Lung (tissue), 16 donors: Measurements from ENCODE around the gene PRAC1. TPM values are rescaled to one million over a fixed set of nuclear protein-coding genes. Genes with fewer than 3 reads are reported as not detected.

Experiments used
- ATAC-seq: fragments of 200-7000 bp; cut with Tn5 transposase; one replicate; pipeline ENCODE4 v1.9.1; 2020; ENCODE audit warnings: moderate number of reproducible peaks; ENCODE audit not compliant: insufficient read depth, low FRiP score
- DNase-seq, 3 donors: peaks; one replicate each; pipeline ENCODE4 v3.0.0-alpha.2; 2013 to 2017
- H3K27ac ChIP-seq, 2 donors: one replicate each; pipeline ENCODE4 v1.5.1; 2013; ENCODE audit warnings: mild to moderate bottlenecking in 2 of 2, moderate library complexity in 2 of 2, control low read depth in 1 of 2, inconsistent platforms in 1 of 2, low read depth in 1 of 2, low read length in 1 of 2
- H3K27me3 ChIP-seq, 3 donors: one replicate each; pipeline ENCODE4 v1.5.1; 2013; ENCODE audit warnings: low read length in 2 of 3; ENCODE audit not compliant: control insufficient read depth in 3 of 3, insufficient read depth in 3 of 3
- H3K36me3 ChIP-seq, 4 donors: one replicate each; pipeline ENCODE4 v1.5.1; 2013; ENCODE audit warnings: low read length in 4 of 4, mild to moderate bottlenecking in 1 of 4, moderate library complexity in 1 of 4; ENCODE audit not compliant: control insufficient read depth in 4 of 4, insufficient read depth in 4 of 4
- H3K4me1 ChIP-seq, 5 donors: one replicate each; pipeline ENCODE4 v1.5.1; 2013; ENCODE audit warnings: low read length in 5 of 5, mild to moderate bottlenecking in 2 of 5, moderate library complexity in 1 of 5; ENCODE audit not compliant: control insufficient read depth in 5 of 5, insufficient read depth in 5 of 5
- H3K4me3 ChIP-seq: one replicate; pipeline ENCODE4 v1.5.1; 2013; ENCODE audit warnings: mild to moderate bottlenecking, control low read depth, moderate library complexity
- H3K9ac ChIP-seq, 2 donors: one replicate each; pipeline ENCODE4 v1.5.1; 2013; ENCODE audit warnings: low read length in 2 of 2, control low read depth in 1 of 2; ENCODE audit not compliant: insufficient read depth in 1 of 2
- H3K9me3 ChIP-seq, 4 donors: one replicate each; pipeline ENCODE4 v1.5.1; 2013; ENCODE audit warnings: low read length in 3 of 4, mild to moderate bottlenecking in 1 of 4, moderate library complexity in 1 of 4; ENCODE audit not compliant: control insufficient read depth in 4 of 4, insufficient read depth in 3 of 4
- CTCF ChIP-seq: IDR thresholded peaks from 2 replicates; pipeline ENCODE4 v1.5.1; 2012; ENCODE audit warnings: mild to moderate bottlenecking; ENCODE audit errors: control extremely low read depth, extremely low read depth
- WGBS, 2 donors: extraction: QIAGEN DNeasy Blood & Tissue Kit; methylation state at CpG; one replicate each; pipeline ENCODE4 v1.1.7; 2013; 5-methylcytosine and 5-hydroxymethylcytosine counted together
- long read RNA-seq, 5 donors: transcript quantifications; one replicate each; lab custom pipeline, GENCODE V29; 2026
- polyA plus RNA-seq, 2 donors: library from polyadenylated mRNA; stranded (reverse); fragments of 200-250 nt; gene quantifications; one replicate each; pipeline ENCODE4 v1.2.1, GENCODE V29; 2013
- total RNA-seq, 2 donors: library from RNA; depleted of rRNA in 1 of 2; stranded (reverse); fragments of >200 nt in 1 of 2; gene quantifications; one replicate each; pipeline ENCODE4 v1.2.1, GENCODE V29; 2014 to 2021
- donor health status: control.
- donor health status: control.
- donor health status: Bipolar disorder and iron deficiency.
- donor health status: healthy.
- donor health status: DM: yes; HTN: yes; CAD: no.

Gene PRAC1
- total RNA-seq (not detected), polyA plus RNA-seq (not detected)
- long read RNA-seq, donor 1: 0 reads
- long read RNA-seq, donor 2: 0 reads
- long read RNA-seq, donor 3: 0 reads
- long read RNA-seq, donor 4: 0 reads
- long read RNA-seq, donor 5: 0 reads

- no peak for TF ChIP-seq CTCF
- H3K4me3 ChIP-seq: no peak within 1 kb of the TSS
- peaks cover 0 to 16% (median 0%) of the 10 kb centered on the region in 4 donors for H3K9me3 ChIP-seq
- no peak for ATAC-seq
- H3K36me3 ChIP-seq: no peaks in the 10 kb centered on the region
- H3K9ac ChIP-seq: no peak within 1 kb of the TSS
- 6 to 9% methylated on average over 21 of the region's 21 CpGs for WGBS, 2 donors
- H3K27me3 ChIP-seq: peaks cover 12 to 97% (median 96%) of the 10 kb centered on the region in 3 donors
- peaks cover 0 to 17% (median 0%) of the 10 kb centered on the region in 5 donors for H3K4me1 ChIP-seq
- H3K27ac ChIP-seq: no peak within 1 kb of the TSS
- DNase-seq: no peak
These were observed at the start of gene PRAC1 for GRCh38 chr17:48722201-48722907. Gene PRAC1, minus strand, starts transcription at chr17:48722518. Its CDS starts 126 bp downstream, at chr17:48722392.

GRCh38 chr17:48770954-48771353 is 48.6 kb upstream of the PRAC1 start:
- H3K4me1 ChIP-seq: no peaks in the 10 kb centered on the region
- H3K9me3 ChIP-seq: no peaks in the 10 kb centered on the region
- TF ChIP-seq CTCF: no peak
- no peak overlapping the region for H3K27ac ChIP-seq
- H3K9ac ChIP-seq: no peak overlapping the region
- H3K27me3 ChIP-seq: peaks cover 0 to 6% (median 0%) of the 10 kb centered on the region in 3 donors
- H3K36me3 ChIP-seq: no peaks in the 10 kb centered on the region
- DNase-seq (no peak), ATAC-seq (no peak)
- H3K4me3 ChIP-seq: no peak overlapping the region
- WGBS, 2 donors: 59 to 61% methylated on average over 3 of the region's 3 CpGs

GRCh38 chr17:48769009-48769675 is 46.8 kb upstream of the PRAC1 start:
- H3K9me3 ChIP-seq: no peaks in the 10 kb centered on the region
- H3K27ac ChIP-seq: no peak overlapping the region
- H3K36me3 ChIP-seq: no peaks in the 10 kb centered on the region
- no peak for DNase-seq
- H3K4me1 ChIP-seq: no peaks in the 10 kb centered on the region
- TF ChIP-seq CTCF: no peak
- ATAC-seq: no peak
- peaks cover 0 to 16% (median 7%) of the 10 kb centered on the region in 3 donors for H3K27me3 ChIP-seq
- H3K9ac ChIP-seq: no peak overlapping the region
- H3K4me3 ChIP-seq: no peak overlapping the region
- 91 to 93% methylated on average over 5 of the region's 5 CpGs for WGBS, 2 donors
